HCT116 (cell line): Measurements from ENCODE around the gene SAC3D1. TPM values are rescaled to one million over a fixed set of nuclear protein-coding genes. Genes with fewer than 3 reads are reported as not detected.

Experiments used
- ATAC-seq: fragments of 200-7000 bp; cut with Tn5 transposase; 2 replicates; pipeline ENCODE4 v1.9.1; 2020; ENCODE audit warnings: mild to moderate bottlenecking, moderate library complexity
- BruUV-seq: library from RNA; stranded (reverse); fragments of 400-500 nt; replicated peaks from 2 replicates; lab custom pipeline; 2021; lab: Mats Ljungman, UMichigan
- CTCF ChIA-PET: fragments of 300-600 bp; sonication (Branson Sonifier 250); formaldehyde crosslinking; loops from one replicate; lab custom pipeline; 2021; ENCODE audit warnings: antibody characterized with exemption; lab: Charles Lee
- POLR2A ChIA-PET: fragments of 300-600, 350-600 bp; sonication (Branson Sonifier 250); formaldehyde crosslinking; loops from one replicate; lab custom pipeline; 2021; ENCODE audit warnings: antibody characterized with exemption; lab: Charles Lee
- RAD21 ChIA-PET, 2 experiments: fragments of 300-600 bp; sonication (Branson Sonifier 250); formaldehyde crosslinking; loops; one replicate each; lab custom pipeline; 2023; ENCODE audit warnings: low total read pairs in 2 of 2; ENCODE audit not compliant: uncharacterized antibody in 2 of 2, unreplicated experiment in 2 of 2, low non-redundant PET in 1 of 2; lab: Charles Lee
- DNase-seq: peaks from one replicate; pipeline ENCODE4 v3.0.0-alpha.2; 2010; ENCODE audit warnings: low read depth, low spot score
- H2AFZ ChIP-seq: fragments of 200-600 bp; shearing (Covaris generic), sonication (generic); 2 replicates; pipeline ENCODE4 v1.6.1; 2017; ENCODE audit warnings: low read depth, mixed run types, mixed read lengths, antibody characterized with exemption, low read length; ENCODE audit not compliant: poor library complexity, severe bottlenecking
- H3K27ac ChIP-seq: 2 replicates; pipeline ENCODE4 v1.5.1; 2012; ENCODE audit warnings: low read depth, low read length
- H3K27me3 ChIP-seq: fragments of 200-600 bp; sonication (generic); 2 replicates; pipeline ENCODE4 v1.6.1; 2016; ENCODE audit warnings: mixed run types, low read length, mixed read lengths; ENCODE audit not compliant: insufficient read depth
- H3K36me3 ChIP-seq, 2 experiments: fragments of 200-500 bp in 1 of 2; fragments of 200-600 bp in 1 of 2; sonication (Bioruptor generic) in 1 of 2; sonication (generic) in 1 of 2; 2 replicates each; pipeline versions ENCODE4 v1.5.1 to v1.6.1; 2014 to 2016; ENCODE audit warnings: low read length in 2 of 2, inconsistent platforms in 1 of 2, mixed read lengths in 1 of 2, mixed run types in 1 of 2; ENCODE audit not compliant: insufficient read depth in 2 of 2, control insufficient read depth in 1 of 2
- H3K4me1 ChIP-seq, 2 experiments: fragments of 200-600 bp in 1 of 2; sonication (generic) in 1 of 2; 2 replicates each; pipeline versions ENCODE4 v1.5.1 to v1.6.1; 2012 to 2017; ENCODE audit warnings: low read length in 2 of 2, inconsistent platforms in 1 of 2, mild to moderate bottlenecking in 1 of 2, mixed read lengths in 1 of 2, mixed run types in 1 of 2, moderate library complexity in 1 of 2; ENCODE audit not compliant: insufficient read depth in 2 of 2, control insufficient read depth in 1 of 2
- H3K4me2 ChIP-seq: fragments of 200-600 bp; sonication (generic); 2 replicates; pipeline ENCODE4 v1.6.1; 2017; ENCODE audit warnings: mixed run types, low read length, mixed read lengths
- H3K4me3 ChIP-seq, 2 experiments: fragments of 200-600 bp in 1 of 2; sonication (generic) in 1 of 2; replicated peaks in 1 of 2; 2 replicates each; pipeline ENCODE4 v1.5.1; 2011 to 2016; ENCODE audit warnings: low read length in 2 of 2, control low read depth in 1 of 2, low read depth in 1 of 2, mild to moderate bottlenecking in 1 of 2, mixed read lengths in 1 of 2, mixed run types in 1 of 2
- H3K79me2 ChIP-seq: fragments of 200-600 bp; sonication (generic); 2 replicates; pipeline ENCODE4 v1.6.1; 2017; ENCODE audit warnings: mild to moderate bottlenecking, mixed run types, low read length, moderate library complexity, mixed read lengths; ENCODE audit not compliant: insufficient read depth
- H3K9ac ChIP-seq: fragments of 200-600 bp; sonication (generic); 2 replicates; pipeline ENCODE4 v1.6.1; 2016; ENCODE audit warnings: low read length, mixed read lengths
- H3K9me2 ChIP-seq: fragments of 200-600 bp; sonication (generic), shearing (Covaris generic); 2 replicates; pipeline ENCODE4 v1.6.1; 2017; ENCODE audit warnings: mixed run types, mild to moderate bottlenecking, moderate library complexity; ENCODE audit not compliant: insufficient read depth
- H3K9me3 ChIP-seq, 2 experiments: fragments of 200-500 bp in 1 of 2; fragments of 200-600 bp in 1 of 2; sonication (Bioruptor generic) in 1 of 2; sonication (generic) in 1 of 2; 2 replicates each; pipeline ENCODE4 v1.6.1; 2014 to 2017; ENCODE audit warnings: low read length in 2 of 2, mixed read lengths in 2 of 2, inconsistent platforms in 1 of 2, low read depth in 1 of 2, mild to moderate bottlenecking in 1 of 2, mixed run types in 1 of 2, moderate library complexity in 1 of 2; ENCODE audit not compliant: control insufficient read depth in 1 of 2, insufficient read depth in 1 of 2
- H4K20me1 ChIP-seq: fragments of 200-600 bp; sonication (generic), shearing (Covaris generic); 2 replicates; pipeline ENCODE4 v1.6.1; 2017; ENCODE audit warnings: mixed run types, mild to moderate bottlenecking, moderate library complexity; ENCODE audit not compliant: insufficient read depth
- CBX3 ChIP-seq: IDR thresholded peaks from 2 replicates; pipeline ENCODE4 v1.6.1; 2012; ENCODE audit warnings: low read depth
- CEBPB ChIP-seq: IDR thresholded peaks from 2 replicates; pipeline ENCODE4 v1.6.1; 2012; ENCODE audit warnings: low read depth
- EGR1 ChIP-seq: IDR thresholded peaks from 2 replicates; pipeline ENCODE4 v1.6.1; 2012; ENCODE audit warnings: low read depth
- EZH2phosphoT487 ChIP-seq: fragments of 200-600 bp; IDR thresholded peaks from 2 replicates; pipeline ENCODE4 v1.6.1; 2018; ENCODE audit warnings: antibody characterized with exemption, borderline replicate concordance
- FOSL1 ChIP-seq: IDR thresholded peaks from 2 replicates; pipeline ENCODE4 v1.6.1; 2012; ENCODE audit warnings: low read depth
- JUND ChIP-seq: IDR thresholded peaks from 2 replicates; pipeline ENCODE4 v1.6.1; 2012
- POLR2A ChIP-seq: IDR thresholded peaks from 2 replicates; pipeline ENCODE4 v1.7.0; 2011; ENCODE audit warnings: borderline replicate concordance; ENCODE audit not compliant: insufficient read depth, insufficient read length; ENCODE audit errors: extremely low read depth
- POLR2AphosphoS5 ChIP-seq: IDR thresholded peaks from 2 replicates; pipeline ENCODE4 v1.6.1; 2011; ENCODE audit warnings: mild to moderate bottlenecking, low read depth, low read length, moderate library complexity
- RAD21 ChIP-seq: IDR thresholded peaks from 2 replicates; pipeline ENCODE4 v1.6.1; 2012; ENCODE audit warnings: low read depth, mild to moderate bottlenecking
- SIN3A ChIP-seq: IDR thresholded peaks from 2 replicates; pipeline ENCODE4 v1.6.1; 2012; ENCODE audit warnings: low read depth
- SP1 ChIP-seq: IDR thresholded peaks from 2 replicates; pipeline ENCODE4 v1.6.1; 2012; ENCODE audit warnings: low read depth
- SRF ChIP-seq: IDR thresholded peaks from 2 replicates; pipeline ENCODE4 v1.6.1; 2012; ENCODE audit warnings: low read depth
- TCF7L2 ChIP-seq: IDR thresholded peaks from 2 replicates; pipeline ENCODE4 v1.7.0; 2011; ENCODE audit warnings: borderline replicate concordance, inconsistent platforms; ENCODE audit not compliant: insufficient read depth, insufficient read length; ENCODE audit errors: extremely low read depth
- YY1 ChIP-seq: IDR thresholded peaks from 2 replicates; pipeline ENCODE4 v1.6.1; 2011; ENCODE audit warnings: low read length, low read depth, moderate library complexity, mild to moderate bottlenecking; ENCODE audit not compliant: insufficient replicate concordance; ENCODE audit errors: extremely low read depth
- ZFX ChIP-seq: fragments of 450-650 bp; IDR thresholded peaks from 2 replicates; pipeline ENCODE4 v1.6.1; 2017
- intact Hi-C: fragments of 100-400 bp; cut with micrococcal nuclease; formaldehyde crosslinking; loops from 2 replicates; pipeline ENCODE4 v1.10.0; 2022
- total RNA-seq: library from RNA; stranded (reverse); gene quantifications from one replicate; pipeline ENCODE4 v1.2.1, GENCODE V29; 2021; ENCODE audit not compliant: unreplicated experiment
- TF ChIP-seq, protein P1 (sequence below), 3 experiments: fragments of 200-600 bp in 1 of 3; sonication (generic) in 1 of 3; IDR thresholded peaks in 2 of 3; conservative IDR thresholded peaks in 1 of 3; 2 replicates each; pipeline ENCODE4 v1.5.1; 2012 to 2017; ENCODE audit warnings: low read depth in 2 of 3, low read length in 2 of 3, antibody characterized with exemption in 1 of 3, borderline replicate concordance in 1 of 3, control low read depth in 1 of 3, mild to moderate bottlenecking in 1 of 3, mixed read lengths in 1 of 3, mixed run types in 1 of 3, moderate library complexity in 1 of 3; ENCODE audit not compliant: insufficient read depth in 1 of 3
- TF ChIP-seq, protein P2 (sequence below): IDR thresholded peaks from 2 replicates; pipeline ENCODE4 v1.6.1; 2012
- TF ChIP-seq, protein P3 (sequence below): IDR thresholded peaks from 2 replicates; pipeline ENCODE4 v1.6.1; 2011; ENCODE audit warnings: mild to moderate bottlenecking, low read length, moderate library complexity; ENCODE audit not compliant: insufficient replicate concordance; ENCODE audit errors: extremely low read depth
- TF ChIP-seq, protein P4 (sequence below): IDR thresholded peaks from 2 replicates; pipeline ENCODE4 v1.6.1; 2012

SAC3D1 gene
- total RNA-seq, 1 experiment from 2014 or later = 36.9 TPM

DNA sequence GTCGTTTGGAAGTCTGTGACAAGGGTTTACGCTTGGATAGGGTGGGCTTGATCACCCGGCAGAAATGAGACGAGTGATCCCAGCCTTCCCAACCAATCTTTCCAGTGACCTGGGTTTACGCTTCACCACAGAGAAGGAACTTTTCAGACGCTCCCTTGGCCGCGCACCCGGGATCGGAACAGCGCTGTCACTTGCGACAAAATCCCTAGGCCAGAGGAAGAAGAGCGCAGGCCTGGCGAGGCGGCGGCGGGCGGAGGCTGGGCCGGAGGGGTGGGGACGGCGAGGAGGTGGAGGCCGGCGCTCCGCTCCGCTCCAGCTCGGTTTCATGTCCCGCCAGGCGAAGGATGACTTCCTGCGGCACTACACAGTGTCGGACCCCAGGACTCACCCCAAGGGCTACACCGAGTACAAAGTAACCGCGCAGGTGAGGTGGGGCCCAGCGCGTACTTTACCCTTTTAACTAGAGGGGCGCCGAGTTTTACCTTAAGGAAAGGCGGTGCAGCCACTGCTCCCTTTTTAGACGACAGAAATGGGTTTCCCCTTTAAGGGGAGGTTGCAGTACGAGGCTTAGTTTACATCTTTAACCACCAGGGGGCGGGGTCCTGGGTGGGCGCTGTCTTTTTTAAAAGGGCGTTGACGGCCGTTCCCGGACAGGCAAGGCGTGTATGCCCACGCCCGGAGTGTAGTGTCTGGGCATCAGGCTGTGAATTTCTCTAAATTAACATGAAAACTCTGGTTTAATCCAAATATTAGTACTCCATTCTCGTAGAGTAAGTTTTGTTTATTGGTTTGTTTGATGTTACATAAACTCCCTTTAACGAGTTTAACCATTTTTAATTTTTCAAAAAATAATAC, 13.6 kb upstream of the SAC3D1 start, which contains the start of gene SNX15:
SNX15 (plus strand) TSS at position 227 of the 855 bp plus-strand sequence; CDS start at position 326, 99 bp downstream.
- POLR2A ChIA-PET = interaction anchor here (0.6 to 1.2 kb wide), 3 partner anchors 13 to 95 kb away, joined by 3 to 5 read pairs (median 4); partner anchors contain the start of gene SAC3D1
- TSS peak; percentile 79 for BruUV-seq
- H3K4me2 ChIP-seq = peak within 1 kb of the TSS; percentile 71
- peak; percentile 63 for TF ChIP-seq POLR2AphosphoS5
- TF ChIP-seq CBX3 = peak; percentile 73
- peak; percentile 59 for TF ChIP-seq SIN3A
- no peak for TF ChIP-seq RAD21
- no peak for TF ChIP-seq CEBPB
- TF ChIP-seq SRF = peak; percentile 61
- TF ChIP-seq, protein P1, sequence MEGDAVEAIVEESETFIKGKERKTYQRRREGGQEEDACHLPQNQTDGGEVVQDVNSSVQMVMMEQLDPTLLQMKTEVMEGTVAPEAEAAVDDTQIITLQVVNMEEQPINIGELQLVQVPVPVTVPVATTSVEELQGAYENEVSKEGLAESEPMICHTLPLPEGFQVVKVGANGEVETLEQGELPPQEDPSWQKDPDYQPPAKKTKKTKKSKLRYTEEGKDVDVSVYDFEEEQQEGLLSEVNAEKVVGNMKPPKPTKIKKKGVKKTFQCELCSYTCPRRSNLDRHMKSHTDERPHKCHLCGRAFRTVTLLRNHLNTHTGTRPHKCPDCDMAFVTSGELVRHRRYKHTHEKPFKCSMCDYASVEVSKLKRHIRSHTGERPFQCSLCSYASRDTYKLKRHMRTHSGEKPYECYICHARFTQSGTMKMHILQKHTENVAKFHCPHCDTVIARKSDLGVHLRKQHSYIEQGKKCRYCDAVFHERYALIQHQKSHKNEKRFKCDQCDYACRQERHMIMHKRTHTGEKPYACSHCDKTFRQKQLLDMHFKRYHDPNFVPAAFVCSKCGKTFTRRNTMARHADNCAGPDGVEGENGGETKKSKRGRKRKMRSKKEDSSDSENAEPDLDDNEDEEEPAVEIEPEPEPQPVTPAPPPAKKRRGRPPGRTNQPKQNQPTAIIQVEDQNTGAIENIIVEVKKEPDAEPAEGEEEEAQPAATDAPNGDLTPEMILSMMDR (IDR thresholded peaks at IDR 0.05 in 2 of 3, conservative IDR thresholded peaks at IDR 0.05 in 1 of 3; ENCODE audit: borderline replicate concordance in 1 of 3, insufficient read depth in 1 of 3, low read depth in 2 of 3, low read length in 2 of 3) = peak; percentile 12 to 61 (median 42); a peak in 4 of 6 replicates
- TF ChIP-seq EZH2phosphoT487 = no peak
- TF ChIP-seq TCF7L2 = peak; percentile 84
- TF ChIP-seq, protein P2, sequence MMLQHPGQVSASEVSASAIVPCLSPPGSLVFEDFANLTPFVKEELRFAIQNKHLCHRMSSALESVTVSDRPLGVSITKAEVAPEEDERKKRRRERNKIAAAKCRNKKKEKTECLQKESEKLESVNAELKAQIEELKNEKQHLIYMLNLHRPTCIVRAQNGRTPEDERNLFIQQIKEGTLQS = no peak
- TF ChIP-seq, protein P3, sequence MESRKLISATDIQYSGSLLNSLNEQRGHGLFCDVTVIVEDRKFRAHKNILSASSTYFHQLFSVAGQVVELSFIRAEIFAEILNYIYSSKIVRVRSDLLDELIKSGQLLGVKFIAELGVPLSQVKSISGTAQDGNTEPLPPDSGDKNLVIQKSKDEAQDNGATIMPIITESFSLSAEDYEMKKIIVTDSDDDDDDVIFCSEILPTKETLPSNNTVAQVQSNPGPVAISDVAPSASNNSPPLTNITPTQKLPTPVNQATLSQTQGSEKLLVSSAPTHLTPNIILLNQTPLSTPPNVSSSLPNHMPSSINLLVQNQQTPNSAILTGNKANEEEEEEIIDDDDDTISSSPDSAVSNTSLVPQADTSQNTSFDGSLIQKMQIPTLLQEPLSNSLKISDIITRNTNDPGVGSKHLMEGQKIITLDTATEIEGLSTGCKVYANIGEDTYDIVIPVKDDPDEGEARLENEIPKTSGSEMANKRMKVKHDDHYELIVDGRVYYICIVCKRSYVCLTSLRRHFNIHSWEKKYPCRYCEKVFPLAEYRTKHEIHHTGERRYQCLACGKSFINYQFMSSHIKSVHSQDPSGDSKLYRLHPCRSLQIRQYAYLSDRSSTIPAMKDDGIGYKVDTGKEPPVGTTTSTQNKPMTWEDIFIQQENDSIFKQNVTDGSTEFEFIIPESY = peak; percentile 52
- TF ChIP-seq EGR1 = peak; percentile 52; the same call in 1 of the 2 replicates
- TF ChIP-seq POLR2A = peak; percentile 49
- TF ChIP-seq SP1 = peak; percentile 99
- TF ChIP-seq FOSL1 = no peak
- TF ChIP-seq, protein P4, sequence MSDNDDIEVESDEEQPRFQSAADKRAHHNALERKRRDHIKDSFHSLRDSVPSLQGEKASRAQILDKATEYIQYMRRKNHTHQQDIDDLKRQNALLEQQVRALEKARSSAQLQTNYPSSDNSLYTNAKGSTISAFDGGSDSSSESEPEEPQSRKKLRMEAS = peak; percentile 97
- peak; percentile 31; the same call in 1 of the 2 replicates for TF ChIP-seq ZFX
- peak; percentile 81 for TF ChIP-seq YY1
- peak; percentile 33; the same call in 1 of the 2 replicates for TF ChIP-seq JUND
- TF ChIP-seq, all 23 proteins: peak for 14
- Histone ChIP-seq H4K20me1 (no peaks in the 10 kb centered on the region), H3K9me2 (no peaks in the 10 kb centered on the region), H3K4me1 (peaks cover 11 to 22% of the 10 kb centered on the region in 2 experiments; a peak in 3 of 4 replicates), H2AFZ (peak within 1 kb of the TSS; percentile 18), H3K9me3 (no peaks in the 10 kb centered on the region), H3K79me2 (no peaks in the 10 kb centered on the region), H3K27me3 (no peaks in the 10 kb centered on the region), H3K9ac (peak within 1 kb of the TSS; percentile 43), H3K4me3 (peak within 1 kb of the TSS; percentile 39 to 44), H3K27ac (peak within 1 kb of the TSS; percentile 75), H3K36me3 (no peaks in the 10 kb centered on the region)
- ChIA-PET RAD21 (no interaction called here), CTCF (interaction anchor here (1.2 kb wide), 1 partner anchor 84 kb away, joined by 4 read pairs; the partner anchor contains the start of gene TM7SF2)
- DNase-seq (peak; percentile 97), ATAC-seq (peak; percentile 93)
- intact Hi-C loops = loop anchor here (1.0 to 5.0 kb wide), 5 partner anchors 13 to 180 kb away; partner anchors contain the start of genes ARL2, ATG2A, CDCA5 and EHD1
